ENCODE data around the gene ARF3. TPM values are rescaled to one million over a fixed set of nuclear protein-coding genes. Genes with fewer than 3 reads are reported as not detected.
"Not testable (repeated sequence)": the region's sequence is repeated elsewhere in the genome, so short reads cannot be mapped to it uniquely, and the experiment has no call there.

The ARF3 gene
- total and polyA plus RNA-seq, 4 donors = 67.9 to 319 (median 180) TPM

- DNase-seq (ENCODE audit: low read depth in 4 of 6, low spot score in 6 of 6) = no peak
- H3K27ac ChIP-seq (ENCODE audit: low read depth, low read length) = no peak overlapping the region
- no peaks in the 10 kb centered on the region for H3K9me3 ChIP-seq (ENCODE audit: control insufficient read depth, insufficient read depth, low read length)
- no peak overlapping the region for H3K4me3 ChIP-seq (ENCODE audit: low read depth, low read length)
- H3K4me1 ChIP-seq (ENCODE audit: control insufficient read depth, insufficient read depth, low read length) = no peaks in the 10 kb centered on the region
- H3K36me3 ChIP-seq (ENCODE audit: control insufficient read depth, insufficient read depth, low read length) = peaks cover 5% of the 10 kb centered on the region
- no peaks in the 10 kb centered on the region for H3K27me3 ChIP-seq (ENCODE audit: control insufficient read depth, insufficient read depth, low read length)
Measured at GRCh38 chr12:48910196-48910595, 47.1 kb downstream of the ARF3 start.

GRCh38 chr12:48909698-48910097, 47.6 kb downstream of the ARF3 start:
- H3K36me3 ChIP-seq (ENCODE audit: control insufficient read depth, insufficient read depth, low read length); H3K4me1 ChIP-seq (ENCODE audit: control insufficient read depth, insufficient read depth, low read length); H3K9me3 ChIP-seq (ENCODE audit: control insufficient read depth, insufficient read depth, low read length); H3K27ac ChIP-seq (ENCODE audit: low read depth, low read length); H3K27me3 ChIP-seq (ENCODE audit: control insufficient read depth, insufficient read depth, low read length); H3K4me3 ChIP-seq (ENCODE audit: low read depth, low read length); DNase-seq (ENCODE audit: low read depth in 4 of 6, low spot score in 6 of 6): not testable (repeated sequence)
- WGBS (ENCODE audit: insufficient coverage) = 100% methylated on average over 6 of the region's 11 CpGs

- Histone ChIP-seq H3K27me3 (ENCODE audit: control insufficient read depth, insufficient read depth, low read length) (no peaks in the 10 kb centered on the region), H3K27ac (ENCODE audit: low read depth, low read length) (no peak overlapping the region), H3K4me1 (ENCODE audit: control insufficient read depth, insufficient read depth, low read length) (peaks cover 8% of the 10 kb centered on the region), H3K36me3 (ENCODE audit: control insufficient read depth, insufficient read depth, low read length) (peaks cover 3% of the 10 kb centered on the region), H3K9me3 (ENCODE audit: control insufficient read depth, insufficient read depth, low read length) (no peaks in the 10 kb centered on the region), H3K4me3 (ENCODE audit: low read depth, low read length) (no peak overlapping the region)
- no CpG with 5 or more reads among the region's 3 CpGs for WGBS (ENCODE audit: insufficient coverage)
- DNase-seq (ENCODE audit: low read depth in 4 of 6, low spot score in 6 of 6) = no peak
Measured at GRCh38 chr12:48907245-48907644, 50.0 kb downstream of the ARF3 start.

- Histone ChIP-seq H3K4me1 (ENCODE audit: control insufficient read depth, insufficient read depth, low read length) (peaks cover 8% of the 10 kb centered on the region), H3K36me3 (ENCODE audit: control insufficient read depth, insufficient read depth, low read length) (no peaks in the 10 kb centered on the region), H3K9me3 (ENCODE audit: control insufficient read depth, insufficient read depth, low read length) (no peaks in the 10 kb centered on the region), H3K27me3 (ENCODE audit: control insufficient read depth, insufficient read depth, low read length) (no peaks in the 10 kb centered on the region), H3K4me3 (ENCODE audit: low read depth, low read length) (peak overlapping the region; percentile 62), H3K27ac (ENCODE audit: low read depth, low read length) (no peak overlapping the region)
- WGBS (ENCODE audit: insufficient coverage) = 0% methylated on average over 18 of the region's 19 CpGs
- peak in 5 of 6 donors; percentile 80 to 98 (median 86) for DNase-seq (ENCODE audit: low read depth in 4 of 6, low spot score in 6 of 6)
Measured at GRCh38 chr12:48903982-48904411, 53.3 kb downstream of the ARF3 start.

- no peaks in the 10 kb centered on the region for H3K9me3 ChIP-seq (ENCODE audit: control insufficient read depth, insufficient read depth, low read length)
- H3K4me3 ChIP-seq (ENCODE audit: low read depth, low read length) = peak overlapping the region; percentile 62
- no peak overlapping the region for H3K27ac ChIP-seq (ENCODE audit: low read depth, low read length)
- no peaks in the 10 kb centered on the region for H3K27me3 ChIP-seq (ENCODE audit: control insufficient read depth, insufficient read depth, low read length)
- peaks cover 8% of the 10 kb centered on the region for H3K4me1 ChIP-seq (ENCODE audit: control insufficient read depth, insufficient read depth, low read length)
- H3K36me3 ChIP-seq (ENCODE audit: control insufficient read depth, insufficient read depth, low read length) = no peaks in the 10 kb centered on the region
- WGBS (ENCODE audit: insufficient coverage) = 80% methylated on average over 13 of the region's 20 CpGs
- no peak for DNase-seq (ENCODE audit: low read depth in 4 of 6, low spot score in 6 of 6)
Measured at GRCh38 chr12:48903363-48903981, 53.8 kb downstream of the ARF3 start.

GRCh38 chr12:48901278-48901677, 56.0 kb downstream of the ARF3 start:
- Histone ChIP-seq H3K27ac (ENCODE audit: low read depth, low read length) (no peak overlapping the region), H3K27me3 (ENCODE audit: control insufficient read depth, insufficient read depth, low read length) (no peaks in the 10 kb centered on the region), H3K9me3 (ENCODE audit: control insufficient read depth, insufficient read depth, low read length) (no peaks in the 10 kb centered on the region), H3K36me3 (ENCODE audit: control insufficient read depth, insufficient read depth, low read length) (no peaks in the 10 kb centered on the region), H3K4me1 (ENCODE audit: control insufficient read depth, insufficient read depth, low read length) (peaks cover 8% of the 10 kb centered on the region), H3K4me3 (ENCODE audit: low read depth, low read length) (no peak overlapping the region)
- WGBS (ENCODE audit: insufficient coverage) = no CpG with 5 or more reads among the region's 2 CpGs
- no peak for DNase-seq (ENCODE audit: low read depth in 4 of 6, low spot score in 6 of 6)

- no peaks in the 10 kb centered on the region for H3K27me3 ChIP-seq (ENCODE audit: control insufficient read depth, insufficient read depth, low read length)
- peaks cover 7% of the 10 kb centered on the region for H3K4me1 ChIP-seq (ENCODE audit: control insufficient read depth, insufficient read depth, low read length)
- no peaks in the 10 kb centered on the region for H3K36me3 ChIP-seq (ENCODE audit: control insufficient read depth, insufficient read depth, low read length)
- no peaks in the 10 kb centered on the region for H3K9me3 ChIP-seq (ENCODE audit: control insufficient read depth, insufficient read depth, low read length)
- WGBS (ENCODE audit: insufficient coverage) = no CpG with 5 or more reads among the region's 2 CpGs
- no peak for DNase-seq (ENCODE audit: low read depth in 4 of 6, low spot score in 6 of 6)
- H3K27ac ChIP-seq (ENCODE audit: low read depth, low read length) = no peak overlapping the region
- H3K4me3 ChIP-seq (ENCODE audit: low read depth, low read length) = no peak overlapping the region
Measured at GRCh38 chr12:48899651-48900050, 57.6 kb downstream of the ARF3 start.

- Histone ChIP-seq H3K27ac (ENCODE audit: low read depth, low read length) (no peak overlapping the region), H3K4me3 (ENCODE audit: low read depth, low read length) (no peak overlapping the region), H3K36me3 (ENCODE audit: control insufficient read depth, insufficient read depth, low read length) (no peaks in the 10 kb centered on the region), H3K9me3 (ENCODE audit: control insufficient read depth, insufficient read depth, low read length) (no peaks in the 10 kb centered on the region), H3K4me1 (ENCODE audit: control insufficient read depth, insufficient read depth, low read length) (peaks cover 17% of the 10 kb centered on the region), H3K27me3 (ENCODE audit: control insufficient read depth, insufficient read depth, low read length) (no peaks in the 10 kb centered on the region)
- no CpG with 5 or more reads among the region's 1 CpG for WGBS (ENCODE audit: insufficient coverage)
- no peak for DNase-seq (ENCODE audit: low read depth in 4 of 6, low spot score in 6 of 6)
Measured at GRCh38 chr12:48894271-48894670, 63.0 kb downstream of the ARF3 start.

- no peaks in the 10 kb centered on the region for H3K27me3 ChIP-seq (ENCODE audit: control insufficient read depth, insufficient read depth, low read length)
- no peaks in the 10 kb centered on the region for H3K9me3 ChIP-seq (ENCODE audit: control insufficient read depth, insufficient read depth, low read length)
- H3K4me3 ChIP-seq (ENCODE audit: low read depth, low read length) = peak overlapping the region; percentile 44
- no peaks in the 10 kb centered on the region for H3K36me3 ChIP-seq (ENCODE audit: control insufficient read depth, insufficient read depth, low read length)
- DNase-seq (ENCODE audit: low read depth in 4 of 6, low spot score in 6 of 6) = peak in 5 of 6 donors; percentile 76 to 98 (median 82)
- WGBS (ENCODE audit: insufficient coverage) = 1% methylated on average over 33 of the region's 37 CpGs
- H3K4me1 ChIP-seq (ENCODE audit: control insufficient read depth, insufficient read depth, low read length) = peaks cover 17% of the 10 kb centered on the region
- peak overlapping the region; percentile 67 for H3K27ac ChIP-seq (ENCODE audit: low read depth, low read length)
Measured at GRCh38 chr12:48890657-48891418, 66.4 kb downstream of the ARF3 start.

- Histone ChIP-seq H3K9me3 (ENCODE audit: control insufficient read depth, insufficient read depth, low read length) (no peaks in the 10 kb centered on the region), H3K27me3 (ENCODE audit: control insufficient read depth, insufficient read depth, low read length) (no peaks in the 10 kb centered on the region), H3K36me3 (ENCODE audit: control insufficient read depth, insufficient read depth, low read length) (no peaks in the 10 kb centered on the region), H3K4me1 (ENCODE audit: control insufficient read depth, insufficient read depth, low read length) (peaks cover 17% of the 10 kb centered on the region), H3K27ac (ENCODE audit: low read depth, low read length) (no peak overlapping the region), H3K4me3 (ENCODE audit: low read depth, low read length) (no peak overlapping the region)
- 85% methylated on average over 3 of the region's 3 CpGs for WGBS (ENCODE audit: insufficient coverage)
- no peak for DNase-seq (ENCODE audit: low read depth in 4 of 6, low spot score in 6 of 6)
Measured at GRCh38 chr12:48889679-48890078, 67.6 kb downstream of the ARF3 start.
